Measurements from ENCODE around the gene VPS54. TPM values are rescaled to one million over a fixed set of nuclear protein-coding genes. Genes with fewer than 3 reads are reported as not detected.

VPS54 gene
- polyA plus RNA-seq, 1 experiment: 5.6 TPM

DNA sequence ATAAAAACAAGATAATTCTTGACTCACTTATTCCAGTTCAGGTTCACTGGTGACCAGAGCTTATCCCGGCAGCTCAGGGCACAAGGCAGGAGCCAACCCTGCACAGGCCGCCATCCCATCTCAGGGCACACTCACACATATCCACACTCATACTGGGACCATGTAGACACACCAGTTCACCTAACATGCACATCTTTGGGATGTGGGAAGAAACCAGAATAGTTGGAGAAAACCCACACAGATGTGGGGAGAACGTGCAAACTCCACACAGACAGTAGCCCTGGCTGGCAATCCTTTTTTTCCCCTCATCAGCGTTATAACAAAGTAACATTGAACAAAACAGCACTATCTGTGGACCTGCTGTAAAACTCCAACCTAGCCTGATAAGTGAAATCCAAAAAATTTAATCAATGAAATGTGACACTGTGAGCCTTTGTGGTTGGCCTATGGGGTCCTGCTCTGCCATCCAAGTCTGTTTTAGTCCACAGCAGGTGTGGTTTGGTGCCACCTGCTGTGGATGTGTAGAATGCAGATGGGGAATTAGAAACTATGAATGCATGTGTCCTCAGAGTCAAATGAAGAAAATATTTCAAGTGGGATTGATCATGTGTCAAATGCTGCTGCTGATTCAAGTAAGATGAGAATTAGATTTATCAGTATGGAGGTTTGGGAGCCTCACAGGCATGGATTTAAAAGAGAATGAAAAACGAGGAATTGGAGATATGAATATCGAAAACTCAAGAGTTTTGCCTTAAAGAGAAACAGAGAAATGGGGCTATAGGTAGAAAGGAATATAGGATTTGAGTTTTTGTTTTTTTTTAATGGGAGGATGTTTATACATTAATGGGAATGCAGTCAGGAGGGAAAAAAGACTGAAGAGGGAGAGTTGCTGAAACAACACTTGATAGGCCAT, 130.5 kb downstream of the VPS54 start:
- TF ChIP-seq, protein P1, sequence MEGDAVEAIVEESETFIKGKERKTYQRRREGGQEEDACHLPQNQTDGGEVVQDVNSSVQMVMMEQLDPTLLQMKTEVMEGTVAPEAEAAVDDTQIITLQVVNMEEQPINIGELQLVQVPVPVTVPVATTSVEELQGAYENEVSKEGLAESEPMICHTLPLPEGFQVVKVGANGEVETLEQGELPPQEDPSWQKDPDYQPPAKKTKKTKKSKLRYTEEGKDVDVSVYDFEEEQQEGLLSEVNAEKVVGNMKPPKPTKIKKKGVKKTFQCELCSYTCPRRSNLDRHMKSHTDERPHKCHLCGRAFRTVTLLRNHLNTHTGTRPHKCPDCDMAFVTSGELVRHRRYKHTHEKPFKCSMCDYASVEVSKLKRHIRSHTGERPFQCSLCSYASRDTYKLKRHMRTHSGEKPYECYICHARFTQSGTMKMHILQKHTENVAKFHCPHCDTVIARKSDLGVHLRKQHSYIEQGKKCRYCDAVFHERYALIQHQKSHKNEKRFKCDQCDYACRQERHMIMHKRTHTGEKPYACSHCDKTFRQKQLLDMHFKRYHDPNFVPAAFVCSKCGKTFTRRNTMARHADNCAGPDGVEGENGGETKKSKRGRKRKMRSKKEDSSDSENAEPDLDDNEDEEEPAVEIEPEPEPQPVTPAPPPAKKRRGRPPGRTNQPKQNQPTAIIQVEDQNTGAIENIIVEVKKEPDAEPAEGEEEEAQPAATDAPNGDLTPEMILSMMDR (IDR thresholded peaks at IDR 0.05; ENCODE audit: insufficient read depth, low read depth, low read length): peak; percentile 79
- peaks cover 14% of the 10 kb centered on the region for H3K36me3 ChIP-seq (ENCODE audit: control insufficient read depth, insufficient read depth, low read length)
- H3K4me3 ChIP-seq (ENCODE audit: low read depth, low read length): no peak overlapping the region
- no peaks in the 10 kb centered on the region for H3K27me3 ChIP-seq (ENCODE audit: control insufficient read depth, insufficient read depth, low read length)
- CTCF ChIA-PET: interaction anchor here (0.6 to 1.7 kb wide), 5 partner anchors 10 to 191 kb away, joined by 3 to 12 read pairs (median 4); no protein-coding TSS in a partner anchor
- DNase-seq (ENCODE audit: low read depth): no peak
- POLR2A ChIA-PET: no interaction called here

DNA sequence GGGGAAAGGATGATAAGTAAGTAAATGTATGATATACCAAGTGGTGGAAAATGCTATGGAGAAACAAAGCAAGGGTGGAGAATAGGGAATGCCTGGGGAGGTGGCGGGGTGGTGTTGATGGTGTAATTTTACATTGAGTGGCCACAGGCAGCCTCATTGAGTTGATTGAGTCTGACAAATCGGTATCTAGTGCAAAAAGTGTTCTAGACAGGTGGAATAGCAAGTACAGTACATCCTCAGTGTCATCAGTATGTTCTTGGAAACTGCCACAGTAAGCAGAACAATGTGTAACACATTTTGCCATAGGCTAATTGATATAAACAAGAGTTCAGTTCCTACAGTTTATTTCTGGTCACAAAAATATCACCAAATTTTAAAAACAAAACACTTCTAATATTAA, 131.2 kb downstream of the VPS54 start:
- ChIA-PET CTCF (interaction anchor here (0.6 to 0.7 kb wide), 3 partner anchors 10 to 190 kb away, joined by 3 to 4 read pairs (median 4); no protein-coding TSS in a partner anchor), POLR2A (no interaction called here)
- TF ChIP-seq, protein P1 (IDR thresholded peaks at IDR 0.05; ENCODE audit: insufficient read depth, low read depth, low read length): no peak
- H3K4me3 ChIP-seq (ENCODE audit: low read depth, low read length): no peak overlapping the region
- DNase-seq (ENCODE audit: low read depth): no peak
- peaks cover 14% of the 10 kb centered on the region for H3K36me3 ChIP-seq (ENCODE audit: control insufficient read depth, insufficient read depth, low read length)
- no peaks in the 10 kb centered on the region for H3K27me3 ChIP-seq (ENCODE audit: control insufficient read depth, insufficient read depth, low read length)

DNA sequence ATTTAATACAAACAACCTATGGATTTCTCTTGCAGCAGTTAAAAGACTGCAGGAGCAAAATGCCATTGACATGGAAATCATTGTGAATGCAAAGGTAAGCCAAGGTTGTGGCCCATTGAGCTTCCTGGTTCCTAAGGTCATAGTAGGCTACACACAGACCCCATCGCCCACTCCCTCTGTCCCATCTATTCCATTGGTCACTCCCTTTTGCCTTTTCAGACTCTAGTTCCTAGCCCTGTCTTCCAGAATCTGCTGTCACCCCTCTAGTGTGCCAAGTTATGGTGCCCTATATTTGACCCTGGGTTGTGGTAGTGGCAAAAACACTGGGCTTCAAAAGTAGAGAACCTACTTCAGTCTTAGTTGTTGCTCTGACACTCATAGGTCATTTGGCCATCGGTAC, 132.8 kb downstream of the VPS54 start:
- TF ChIP-seq, protein P1 (IDR thresholded peaks at IDR 0.05; ENCODE audit: insufficient read depth, low read depth, low read length): no peak
- Histone ChIP-seq H3K36me3 (ENCODE audit: control insufficient read depth, insufficient read depth, low read length) (peaks cover 14% of the 10 kb centered on the region), H3K27me3 (ENCODE audit: control insufficient read depth, insufficient read depth, low read length) (no peaks in the 10 kb centered on the region), H3K4me3 (ENCODE audit: low read depth, low read length) (no peak overlapping the region)
- POLR2A ChIA-PET: no interaction called here
- CTCF ChIA-PET: no interaction called here
- DNase-seq (ENCODE audit: low read depth): no peak

DNA sequence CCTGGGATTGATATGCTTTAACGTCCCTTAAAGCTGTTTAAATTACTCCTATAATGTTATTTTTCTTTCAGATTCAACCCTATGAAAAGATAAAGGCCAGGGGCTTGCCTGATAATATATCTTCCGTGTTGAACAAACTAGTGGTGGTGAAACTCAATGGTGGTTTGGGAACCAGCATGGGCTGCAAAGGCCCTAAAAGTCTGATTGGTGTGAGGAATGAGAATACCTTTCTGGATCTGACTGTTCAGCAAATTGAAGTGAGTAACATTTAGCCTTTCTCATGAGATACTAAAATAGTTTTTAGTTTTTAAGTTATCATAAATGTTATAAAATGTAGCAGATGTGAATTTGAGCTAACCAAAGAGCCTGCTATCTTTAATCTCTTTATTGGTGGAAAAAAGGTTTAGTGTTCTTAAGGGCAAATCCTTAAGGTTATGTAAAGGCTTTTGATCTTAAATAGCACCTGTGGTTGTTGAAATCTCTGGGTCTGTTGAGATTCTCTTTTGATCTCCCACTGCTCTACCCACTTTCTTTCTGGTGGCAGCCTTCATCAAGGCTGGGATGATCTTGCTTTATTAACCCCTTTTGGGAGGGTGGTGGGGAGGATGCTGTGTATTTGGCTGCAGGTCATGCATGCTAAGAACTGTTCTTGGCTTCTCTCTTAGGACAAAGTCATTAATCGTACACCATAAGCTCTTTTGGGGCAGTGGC, 136.7 kb downstream of the VPS54 start:
- Histone ChIP-seq H3K4me3 (ENCODE audit: low read depth, low read length) (no peak overlapping the region), H3K27me3 (ENCODE audit: control insufficient read depth, insufficient read depth, low read length) (no peaks in the 10 kb centered on the region), H3K36me3 (ENCODE audit: control insufficient read depth, insufficient read depth, low read length) (peaks cover 8% of the 10 kb centered on the region)
- CTCF ChIA-PET: interaction anchor here (1.0 to 1.1 kb wide), 3 partner anchors 12 to 183 kb away, joined by 3 to 4 read pairs (median 4); no protein-coding TSS in a partner anchor
- POLR2A ChIA-PET: no interaction called here
- no peak for DNase-seq (ENCODE audit: low read depth)
- TF ChIP-seq, protein P1 (IDR thresholded peaks at IDR 0.05; ENCODE audit: insufficient read depth, low read depth, low read length): no peak

DNA sequence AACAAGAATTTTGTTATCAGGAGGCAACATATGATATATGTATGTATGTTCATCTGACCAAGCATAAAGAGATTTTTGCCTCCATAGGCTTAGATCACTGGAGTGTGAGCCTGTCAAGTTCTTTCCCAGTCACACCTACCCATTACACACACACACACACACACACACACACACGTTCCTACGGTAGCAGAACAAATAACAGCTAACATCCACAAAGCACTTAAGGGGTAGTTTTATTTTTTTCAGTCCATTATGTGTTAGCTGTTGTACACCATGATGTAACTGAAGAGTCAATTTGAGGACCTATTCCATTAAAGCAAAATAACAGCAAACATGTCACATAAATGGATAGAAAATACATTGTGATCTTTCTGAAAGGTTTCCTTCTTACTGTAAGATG, 138.0 kb downstream of the VPS54 start:
- no peak for DNase-seq (ENCODE audit: low read depth)
- H3K36me3 ChIP-seq (ENCODE audit: control insufficient read depth, insufficient read depth, low read length): peaks cover 5% of the 10 kb centered on the region
- H3K27me3 ChIP-seq (ENCODE audit: control insufficient read depth, insufficient read depth, low read length): no peaks in the 10 kb centered on the region
- ChIA-PET POLR2A (no interaction called here), CTCF (no interaction called here)
- H3K4me3 ChIP-seq (ENCODE audit: low read depth, low read length): no peak overlapping the region
- TF ChIP-seq, protein P1 (IDR thresholded peaks at IDR 0.05; ENCODE audit: insufficient read depth, low read depth, low read length): no peak

Measured in BJ (cell line).